Umbilical cord (tissue), 2 donors: ENCODE results near the gene DNMT3A. TPM values are rescaled to one million over a fixed set of nuclear protein-coding genes. Genes with fewer than 3 reads are reported as not detected.
"Not testable (repeated sequence)": the region's sequence is repeated elsewhere in the genome, so short reads cannot be mapped to it uniquely, and the experiment has no call there.

Experiments used
- DNase-seq: peaks from one replicate; pipeline ENCODE4 v3.0.0-alpha.2; 2015; ENCODE audit warnings: low spot score
- total RNA-seq: library from RNA; depleted of rRNA; stranded (reverse); fragments of >200 nt; gene quantifications from one replicate; pipeline ENCODE4 v1.2.3, GENCODE V29; 2014; ENCODE audit warnings: low replicate concordance; ENCODE audit not compliant: insufficient read depth

Gene DNMT3A
- total RNA-seq, 1 donor from 2014 or later = 40.2 TPM

- DNase-seq = peak; percentile 51
Measured at GRCh38 chr2:25213229-25213628, 128.5 kb downstream of the DNMT3A start.

DNA sequence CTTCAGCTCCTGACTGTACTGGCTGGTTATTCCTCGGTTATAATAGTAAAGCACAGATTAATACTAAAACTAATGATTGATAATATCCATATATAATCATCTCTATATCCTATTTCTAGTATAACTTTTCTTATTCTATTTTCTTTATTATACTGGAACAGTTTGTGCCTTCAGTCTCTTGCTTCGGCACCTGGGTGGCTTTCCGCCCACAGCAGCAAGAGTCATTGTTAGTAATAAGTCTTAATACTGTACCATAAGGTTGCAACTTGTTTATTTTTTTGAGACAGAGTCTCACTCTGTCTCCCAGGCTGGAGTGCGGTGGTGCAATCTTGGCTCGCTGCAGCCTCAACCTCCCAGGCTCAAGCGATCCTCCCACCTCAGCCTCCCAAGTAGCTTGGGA, 130.8 kb downstream of the DNMT3A start:
- DNase-seq = not testable (repeated sequence)

DNA sequence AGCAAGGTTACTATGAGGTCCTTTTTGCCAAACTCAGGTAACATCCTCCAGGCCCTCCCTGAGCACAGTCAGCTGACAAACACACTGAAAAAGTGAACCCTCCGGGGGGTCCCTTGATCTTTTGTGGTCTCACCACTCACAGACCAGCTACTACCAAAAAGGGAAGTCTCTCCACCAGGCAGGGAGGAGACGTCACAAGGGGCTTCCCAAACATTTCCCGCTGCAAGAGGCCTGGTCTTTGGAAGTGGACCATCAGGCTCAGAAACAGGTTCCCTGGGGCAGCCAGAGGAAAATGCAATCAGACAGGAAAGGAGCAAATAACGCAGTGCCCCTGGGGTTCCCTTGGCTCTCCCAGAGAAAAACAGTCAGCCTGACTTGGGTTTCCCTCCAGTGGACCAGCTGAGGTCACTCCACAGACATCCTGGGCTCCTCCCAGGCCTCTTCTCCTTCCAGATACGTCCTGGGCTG, 134.6 kb downstream of the DNMT3A start:
- no peak for DNase-seq

GRCh38 chr2:25204190-25204838, 137.4 kb downstream of the DNMT3A start:
- peak; percentile 54 for DNase-seq

- DNase-seq = no peak
Measured at GRCh38 chr2:25202275-25202674, 139.4 kb downstream of the DNMT3A start.

DNA sequence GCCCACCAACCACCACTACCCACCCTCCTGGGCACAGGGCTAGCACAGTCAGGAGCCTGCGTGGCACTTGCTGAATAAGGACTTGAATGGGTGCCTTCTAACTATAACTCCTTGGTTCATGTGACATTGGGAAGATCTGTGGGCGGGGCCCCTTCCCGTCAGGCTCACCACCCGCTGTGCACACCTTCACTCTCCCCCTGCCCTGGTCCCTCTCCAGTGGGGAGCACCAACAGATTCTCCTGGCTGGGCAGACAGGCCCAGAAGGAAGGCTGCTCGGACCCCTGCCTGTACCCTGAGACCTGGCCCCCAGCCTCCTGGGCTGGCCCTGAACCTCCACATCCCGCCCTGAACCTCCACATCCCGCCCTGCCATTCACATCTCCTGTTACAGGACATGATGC, 139.9 kb downstream of the DNMT3A start:
- DNase-seq = no peak

- DNase-seq = no peak
Measured at GRCh38 chr2:25201265-25201664, 140.5 kb downstream of the DNMT3A start.

DNA sequence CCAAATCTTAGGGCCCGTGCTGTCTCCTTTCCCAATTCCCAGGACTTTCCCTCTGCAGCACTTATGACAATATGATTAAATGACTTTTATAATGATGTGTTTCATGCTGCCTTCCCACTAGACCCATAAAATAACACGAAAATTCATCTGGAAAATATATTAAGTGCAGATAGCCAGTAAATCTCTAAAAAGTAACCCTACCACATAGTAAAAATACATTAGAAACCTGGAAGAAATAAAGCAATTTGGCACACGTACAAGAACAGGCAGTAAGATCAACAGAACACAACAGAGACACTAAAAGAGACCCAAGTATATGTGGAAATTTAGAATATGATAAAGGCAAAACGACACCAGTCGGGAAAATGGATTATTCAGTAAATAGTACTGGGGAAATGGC, 143.1 kb downstream of the DNMT3A start:
- no peak for DNase-seq

DNA sequence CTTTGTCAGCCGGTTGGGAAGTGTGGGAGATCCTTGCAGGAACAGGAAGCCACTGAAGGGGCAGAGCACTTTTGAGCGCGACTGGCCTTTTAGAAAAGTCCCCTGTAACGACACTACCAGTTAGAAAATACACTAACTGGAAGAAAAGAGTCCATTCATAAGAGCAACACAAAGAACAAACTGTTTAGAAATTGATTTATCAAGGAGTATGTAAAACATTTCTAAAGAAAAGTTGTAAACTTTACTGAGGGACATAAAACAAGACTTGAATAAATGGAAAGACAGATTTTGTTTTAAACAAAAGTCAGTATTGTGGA, 143.6 kb downstream of the DNMT3A start:
- DNase-seq = no peak

DNA sequence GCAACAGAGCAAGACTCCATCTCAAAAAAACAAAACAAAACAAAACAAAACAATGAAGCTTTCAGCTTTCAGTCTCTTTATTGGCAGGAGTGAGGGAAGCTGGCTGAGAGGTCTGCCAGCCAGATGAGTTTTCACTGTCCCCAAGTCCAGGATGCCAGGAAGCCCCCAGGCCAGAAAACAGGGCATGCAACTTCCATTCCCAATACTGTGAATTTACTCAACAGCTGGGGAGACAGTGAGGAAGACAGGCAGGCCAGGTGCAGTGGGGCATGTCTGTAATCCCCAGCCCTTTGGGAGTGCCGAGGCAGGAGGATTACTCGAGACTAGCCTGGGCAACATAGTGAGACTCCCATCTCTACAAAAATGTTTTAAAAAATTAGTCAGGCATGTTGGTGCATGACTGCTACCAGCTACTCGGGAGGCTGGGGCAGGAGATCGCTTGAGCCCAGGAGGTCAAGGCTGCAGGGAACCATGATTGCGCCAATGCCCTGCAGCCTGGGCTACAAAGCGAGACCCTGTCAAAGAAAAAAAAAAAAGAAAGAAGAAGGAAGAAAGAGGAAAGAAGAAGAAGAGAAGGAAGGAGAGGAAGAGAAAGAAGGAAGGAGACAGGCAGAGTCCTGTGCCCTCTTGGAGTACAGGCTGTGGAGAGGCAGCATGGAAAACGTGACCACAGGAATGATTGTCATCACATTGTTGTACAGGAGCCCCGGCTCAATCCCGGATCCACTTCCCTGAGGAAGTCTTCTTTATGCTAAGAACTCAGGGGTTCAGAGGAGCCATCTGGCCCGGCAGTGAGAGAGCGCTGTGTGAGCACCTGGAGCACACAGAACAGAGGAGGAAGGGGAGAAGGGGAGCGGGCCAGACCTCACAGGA, 144.2 kb downstream of the DNMT3A start:
- no peak for DNase-seq

DNA sequence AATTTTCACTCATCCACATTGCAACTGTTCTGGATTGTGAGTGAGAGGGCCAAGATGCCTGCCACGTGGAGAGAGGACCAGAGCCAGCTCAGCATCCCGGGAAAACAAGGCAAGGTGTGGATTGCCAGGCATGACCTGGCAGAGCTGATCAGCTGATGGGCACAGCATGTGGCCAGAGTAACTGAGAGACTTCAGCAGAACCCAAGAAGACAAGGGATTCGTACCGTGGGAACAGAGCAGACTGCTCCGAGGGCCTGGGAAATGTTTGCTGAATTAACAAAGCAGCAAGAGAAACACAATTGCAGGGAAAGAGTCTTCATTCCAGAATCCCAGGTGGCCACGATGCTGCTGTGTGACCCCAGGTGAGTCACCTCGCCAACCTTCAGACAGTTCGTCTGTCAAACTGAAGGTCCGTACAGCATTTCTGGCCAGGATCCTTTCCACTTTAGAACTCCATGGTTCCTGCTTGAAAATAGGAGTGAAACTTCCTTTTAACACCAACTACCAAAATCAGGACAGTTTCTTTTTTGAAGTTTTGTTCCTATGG, 147.1 kb downstream of the DNMT3A start:
- DNase-seq = no peak

- no peak for DNase-seq
Measured at GRCh38 chr2:25190536-25190935, 151.2 kb downstream of the DNMT3A start.

DNA sequence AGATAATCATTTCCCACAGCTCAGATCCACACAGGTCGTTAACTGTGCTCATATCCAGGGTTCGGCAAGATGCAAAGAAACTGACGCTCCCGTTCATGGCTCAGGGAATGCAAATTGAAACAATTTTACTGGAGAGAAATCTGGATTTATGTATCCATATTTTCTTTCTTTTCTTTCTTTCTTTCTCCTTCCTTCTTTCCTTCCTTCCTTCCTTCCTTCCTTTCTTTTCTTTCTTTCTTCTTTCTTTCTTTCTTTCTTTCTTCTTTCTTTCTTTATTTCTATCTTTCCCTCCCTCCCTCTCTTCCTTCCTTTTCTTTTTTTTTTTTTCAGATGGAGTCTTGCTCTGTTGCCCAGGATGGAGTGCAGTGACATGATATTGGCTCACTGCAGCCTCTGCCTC, 153.3 kb downstream of the DNMT3A start:
- DNase-seq = no peak

GRCh38 chr2:25187729-25188350, 153.9 kb downstream of the DNMT3A start:
- DNase-seq = no peak

GRCh38 chr2:25184254-25184653, 157.5 kb downstream of the DNMT3A start:
- peak; percentile 71 for DNase-seq

DNA sequence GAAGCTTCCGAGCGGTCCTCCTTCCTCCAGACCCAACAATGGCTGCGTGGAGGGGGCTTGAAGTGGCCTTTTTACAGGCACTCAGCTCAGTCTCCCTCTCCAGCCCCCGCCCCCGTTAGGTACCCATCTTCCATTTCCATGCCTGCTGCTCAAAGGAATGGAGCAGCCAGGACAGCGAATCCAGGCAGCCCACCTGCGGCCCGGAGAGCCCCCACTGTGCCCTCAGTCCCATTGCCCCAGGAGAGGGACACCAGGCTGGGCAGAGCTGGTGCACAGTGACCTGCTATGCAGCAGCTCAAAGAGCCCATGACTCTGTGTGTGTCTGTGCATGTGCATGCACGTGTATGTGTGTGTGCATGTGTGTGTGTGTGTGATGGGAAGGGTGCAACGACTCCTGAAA, 162.7 kb downstream of the DNMT3A start:
- no peak for DNase-seq

Other genes starting within 250 kb of the DNMT3A start
- gene POMC, start 173.3 kb downstream of the DNMT3A start, total RNA-seq = 0.72 TPM